Cardiac fibroblast (primary cell): ENCODE measurements around the gene DNAJC10.

Experiments
- DNase-seq, 2 donors: peaks; one replicate each; pipeline versions ENCODE4 v3.0.0 to v3.0.0-alpha.2; 2010; ENCODE audit warnings: low read depth in 2 of 2
- H3K4me3 ChIP-seq, 2 donors: replicated peaks in 1 of 2; 1 replicate in 1 of 2; 2 replicates in 1 of 2; pipeline ENCODE4 v1.5.1; 2011; ENCODE audit warnings: low read depth in 2 of 2, low read length in 2 of 2, mild to moderate bottlenecking in 2 of 2, moderate library complexity in 1 of 2
- TF ChIP-seq, protein P1 (sequence below): IDR thresholded peaks from one replicate; pipeline ENCODE4 v1.5.1; 2011; ENCODE audit warnings: low read depth, mild to moderate bottlenecking, low read length, inconsistent platforms

The DNAJC10 gene

GRCh38 chr2:182827182-182827879 is 111.3 kb downstream of the DNAJC10 start:
- TF ChIP-seq, protein P1, sequence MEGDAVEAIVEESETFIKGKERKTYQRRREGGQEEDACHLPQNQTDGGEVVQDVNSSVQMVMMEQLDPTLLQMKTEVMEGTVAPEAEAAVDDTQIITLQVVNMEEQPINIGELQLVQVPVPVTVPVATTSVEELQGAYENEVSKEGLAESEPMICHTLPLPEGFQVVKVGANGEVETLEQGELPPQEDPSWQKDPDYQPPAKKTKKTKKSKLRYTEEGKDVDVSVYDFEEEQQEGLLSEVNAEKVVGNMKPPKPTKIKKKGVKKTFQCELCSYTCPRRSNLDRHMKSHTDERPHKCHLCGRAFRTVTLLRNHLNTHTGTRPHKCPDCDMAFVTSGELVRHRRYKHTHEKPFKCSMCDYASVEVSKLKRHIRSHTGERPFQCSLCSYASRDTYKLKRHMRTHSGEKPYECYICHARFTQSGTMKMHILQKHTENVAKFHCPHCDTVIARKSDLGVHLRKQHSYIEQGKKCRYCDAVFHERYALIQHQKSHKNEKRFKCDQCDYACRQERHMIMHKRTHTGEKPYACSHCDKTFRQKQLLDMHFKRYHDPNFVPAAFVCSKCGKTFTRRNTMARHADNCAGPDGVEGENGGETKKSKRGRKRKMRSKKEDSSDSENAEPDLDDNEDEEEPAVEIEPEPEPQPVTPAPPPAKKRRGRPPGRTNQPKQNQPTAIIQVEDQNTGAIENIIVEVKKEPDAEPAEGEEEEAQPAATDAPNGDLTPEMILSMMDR: no peak
- no peak for DNase-seq
- no peak overlapping the region for H3K4me3 ChIP-seq

DNA sequence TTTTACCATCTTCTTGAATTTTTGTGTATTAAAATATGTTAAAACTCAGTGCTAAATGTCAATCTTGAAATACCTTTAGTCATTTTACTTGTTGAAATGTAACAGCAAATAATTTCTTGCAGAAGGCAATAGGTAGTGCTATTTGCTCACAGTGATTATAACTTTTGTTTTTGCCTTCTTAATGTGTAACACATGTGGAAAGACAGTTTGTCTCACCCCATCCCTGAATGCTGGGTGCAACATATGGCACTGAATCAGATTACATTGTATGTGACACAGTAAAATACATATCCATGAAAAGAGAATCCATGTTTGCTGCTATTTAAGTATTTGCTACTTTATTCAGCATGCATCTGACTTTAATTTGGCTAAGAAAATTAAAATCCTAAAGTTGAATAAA is 115.0 kb downstream of the DNAJC10 start:
- H3K4me3 ChIP-seq: no peak overlapping the region
- no peak for DNase-seq
- TF ChIP-seq, protein P1: no peak

- H3K4me3 ChIP-seq: no peak overlapping the region
- DNase-seq: no peak
- TF ChIP-seq, protein P1: no peak
Observed at GRCh38 chr2:182831921-182832320, 115.9 kb downstream of the DNAJC10 start.

DNA sequence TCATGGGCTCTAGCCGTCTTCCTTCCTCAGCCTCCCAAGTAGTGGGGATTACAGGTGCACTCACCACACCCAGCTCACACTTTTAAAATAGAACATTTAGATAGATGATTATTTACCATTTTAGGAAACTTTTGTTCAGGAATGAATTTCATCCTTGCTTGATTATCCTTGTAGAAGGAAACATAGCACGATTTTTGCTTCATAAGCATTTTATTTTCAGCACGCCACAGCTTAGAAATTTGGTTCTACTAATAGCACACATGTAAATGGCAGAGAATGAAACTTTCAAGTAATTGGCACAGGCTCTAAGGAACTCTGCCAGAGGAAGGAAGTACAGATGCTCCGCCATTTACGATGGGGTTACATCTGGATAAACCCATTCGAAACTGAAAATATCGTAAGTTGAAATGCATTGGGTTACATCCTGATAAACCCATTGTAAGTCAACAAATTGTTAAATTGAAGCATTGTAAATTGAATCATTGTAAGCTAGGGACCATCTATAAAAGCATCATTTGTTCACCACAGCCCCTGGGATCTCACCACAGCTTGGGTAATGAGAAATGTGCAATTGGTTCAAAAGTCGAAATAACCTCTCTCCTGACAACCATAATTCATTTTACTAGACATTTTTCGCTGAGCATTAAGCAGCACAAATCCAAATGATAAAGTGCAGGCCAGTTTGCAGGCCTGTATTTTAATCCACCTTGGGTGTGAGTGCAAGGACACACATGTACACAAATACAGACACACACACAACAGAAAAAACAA is 117.2 kb downstream of the DNAJC10 start:
- no peak for DNase-seq
- TF ChIP-seq, protein P1: no peak
- H3K4me3 ChIP-seq: no peak overlapping the region

DNA sequence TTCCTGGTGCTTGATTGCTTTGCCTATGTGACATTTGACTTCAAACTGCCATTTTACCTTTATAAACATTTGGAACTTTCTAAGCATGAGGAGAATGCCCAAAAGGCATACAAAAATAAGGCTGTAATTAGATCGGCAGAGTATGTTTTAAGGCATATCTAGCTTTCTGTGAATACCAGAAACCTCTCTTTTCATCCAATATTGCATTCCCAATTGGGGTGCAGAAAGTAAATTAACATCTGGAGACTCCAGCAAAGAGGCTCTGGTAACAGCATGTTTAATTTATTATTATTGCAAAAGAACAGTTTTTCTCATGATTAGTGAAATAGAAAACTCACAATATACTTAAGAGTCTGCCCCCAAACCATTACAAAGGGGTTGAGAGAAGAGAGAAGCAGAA is 118.2 kb downstream of the DNAJC10 start:
- TF ChIP-seq, protein P1: no peak
- no peak for DNase-seq
- no peak overlapping the region for H3K4me3 ChIP-seq

DNA sequence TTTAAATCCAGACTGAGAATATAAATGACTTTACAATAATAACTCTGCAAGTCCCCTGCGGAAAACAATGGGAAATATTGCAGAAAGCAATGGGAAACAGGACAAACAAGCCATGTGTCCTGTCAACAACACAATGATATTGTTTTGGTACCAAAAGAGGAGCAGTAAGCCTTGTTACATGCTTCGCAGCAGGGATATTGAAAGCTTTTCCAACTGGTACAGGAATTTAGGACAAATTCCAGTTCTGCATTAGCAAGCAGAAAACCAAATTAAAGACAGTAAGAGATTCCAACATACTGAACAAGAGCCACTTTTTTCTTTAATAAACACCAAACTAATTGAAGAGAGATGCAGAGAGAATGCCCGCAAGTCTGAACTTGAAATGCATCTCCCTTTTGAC is 120.4 kb downstream of the DNAJC10 start:
- no peak for DNase-seq
- H3K4me3 ChIP-seq: no peak overlapping the region
- TF ChIP-seq, protein P1: no peak
